SK-N-SH (cell line): ENCODE measurements around the gene TEX30. TPM values are rescaled to one million over a fixed set of nuclear protein-coding genes. Genes with fewer than 3 reads are reported as not detected.

Source experiments
- CTCF ChIA-PET: fragments of 300-600, 350-600 bp; formaldehyde crosslinking; extraction: SDS; loops from one replicate; lab custom pipeline; 2021; lab: Yijun Ruan, JAX
- POLR2A ChIA-PET: fragments of 350-600 bp; sonication (Branson Sonifier 250); formaldehyde crosslinking; extraction: SDS; loops from one replicate; lab custom pipeline; 2020; ENCODE audit warnings: antibody characterized with exemption, inconsistent platforms; lab: Yijun Ruan, JAX
- DNase-seq: peaks from one replicate; pipeline ENCODE4 v3.0.0; 2012
- H2AFZ ChIP-seq: fragments of 200-600 bp; sonication (generic); 2 replicates; pipeline ENCODE4 v1.8.1; 2016; ENCODE audit warnings: antibody characterized with exemption, mild to moderate bottlenecking, low read depth
- H3F3A ChIP-seq: fragments of 200-600 bp; sonication (generic); replicated peaks from 2 replicates; pipeline ENCODE3; 2016; ENCODE audit warnings: antibody characterized with exemption, mild to moderate bottlenecking; ENCODE audit not compliant: insufficient read depth
- H3K27ac ChIP-seq, 2 experiments: fragments of 200-500 bp in 1 of 2; fragments of 200-600 bp in 1 of 2; sonication (Bioruptor generic) in 1 of 2; sonication (generic), shearing (Covaris generic) in 1 of 2; 2 replicates each; pipeline versions ENCODE4 v1.5.1 to v1.6.1; 2014 to 2016; ENCODE audit warnings: low read depth in 2 of 2, inconsistent platforms in 1 of 2, low read length in 1 of 2, mild to moderate bottlenecking in 1 of 2, mixed read lengths in 1 of 2
- H3K27me3 ChIP-seq: fragments of 200-600 bp; sonication (generic), shearing (Covaris generic); 2 replicates; pipeline ENCODE4 v1.6.1; 2016; ENCODE audit warnings: mixed run types; ENCODE audit not compliant: insufficient read depth
- H3K36me3 ChIP-seq, 2 experiments: fragments of 200-500 bp in 1 of 2; fragments of 200-600 bp in 1 of 2; sonication (Bioruptor generic) in 1 of 2; sonication (generic) in 1 of 2; replicated peaks in 1 of 2; 2 replicates each; pipeline versions ENCODE3 to v1.5.1; 2014 to 2016; ENCODE audit warnings: low read length in 1 of 2, mild to moderate bottlenecking in 1 of 2; ENCODE audit not compliant: insufficient read depth in 2 of 2, control insufficient read depth in 1 of 2
- H3K4me1 ChIP-seq, 2 experiments: fragments of 200-500 bp in 1 of 2; fragments of 200-600 bp in 1 of 2; sonication (Bioruptor generic) in 1 of 2; sonication (generic), shearing (Covaris generic) in 1 of 2; 2 replicates each; pipeline versions ENCODE4 v1.5.1 to v1.6.1; 2014 to 2016; ENCODE audit warnings: low read depth in 1 of 2, low read length in 1 of 2, mixed run types in 1 of 2; ENCODE audit not compliant: insufficient read depth in 2 of 2, control insufficient read depth in 1 of 2
- H3K4me2 ChIP-seq: fragments of 200-600 bp; sonication (generic), shearing (Covaris generic); 2 replicates; pipeline ENCODE4 v1.6.1; 2017; ENCODE audit warnings: mixed run types
- H3K4me3 ChIP-seq, 2 experiments: fragments of 200-500 bp in 1 of 2; fragments of 200-600 bp in 1 of 2; sonication (Bioruptor generic) in 1 of 2; sonication (generic), shearing (Covaris generic) in 1 of 2; 2 replicates each; pipeline versions ENCODE4 v1.5.1 to v1.8.1; 2014 to 2016; ENCODE audit warnings: low read depth in 2 of 2, inconsistent platforms in 1 of 2, low read length in 1 of 2, mild to moderate bottlenecking in 1 of 2, mixed read lengths in 1 of 2, moderate library complexity in 1 of 2
- H3K79me2 ChIP-seq: fragments of 200-600 bp; sonication (generic); 2 replicates; pipeline ENCODE4 v1.8.1; 2017; ENCODE audit warnings: mild to moderate bottlenecking; ENCODE audit not compliant: insufficient read depth
- H3K9ac ChIP-seq: fragments of 200-600 bp; sonication (generic); 2 replicates; pipeline ENCODE4 v1.6.1; 2017; ENCODE audit warnings: mixed run types
- H3K9me2 ChIP-seq: fragments of 200-600 bp; sonication (generic); 2 replicates; pipeline ENCODE4 v1.6.1; 2017; ENCODE audit warnings: mixed run types
- H3K9me3 ChIP-seq: fragments of 200-600 bp; sonication (generic); 2 replicates; pipeline ENCODE4 v1.6.1; 2017; ENCODE audit warnings: mixed run types, mild to moderate bottlenecking, moderate library complexity
- H4K20me1 ChIP-seq: fragments of 200-600 bp; sonication (generic); 2 replicates; pipeline ENCODE4 v1.6.1; 2017; ENCODE audit warnings: mild to moderate bottlenecking, mixed run types; ENCODE audit not compliant: insufficient read depth
- CHD2 ChIP-seq: fragments of 150-350 bp; IDR thresholded peaks from 2 replicates; pipeline ENCODE4 v1.6.1; 2018; ENCODE audit warnings: low read length; ENCODE audit not compliant: partially characterized antibody
- ELF1 ChIP-seq: IDR thresholded peaks from 2 replicates; pipeline ENCODE4 v1.4.0; 2012
- FOSL2 ChIP-seq: IDR thresholded peaks from 2 replicates; pipeline ENCODE4 v1.4.0; 2012; ENCODE audit warnings: low read depth, mild to moderate bottlenecking, moderate library complexity, borderline replicate concordance
- FOXJ3 ChIP-seq: sonication (generic); formaldehyde crosslinking; IDR thresholded peaks from 2 replicates; pipeline ENCODE4 v1.5.1; 2020; ENCODE audit warnings: mild to moderate bottlenecking, missing genetic modification reagents
- FOXM1 ChIP-seq: IDR thresholded peaks from 2 replicates; pipeline ENCODE4 v1.4.0; 2012; ENCODE audit warnings: low read depth, mild to moderate bottlenecking
- GATA2 ChIP-seq: sonication (generic); formaldehyde crosslinking; IDR thresholded peaks from 2 replicates; pipeline ENCODE4 v1.5.0; 2020; ENCODE audit warnings: mild to moderate bottlenecking, missing genetic modification reagents
- JUND ChIP-seq: IDR thresholded peaks from 2 replicates; pipeline ENCODE4 v1.4.0; 2012
- MEF2A ChIP-seq: IDR thresholded peaks from 2 replicates; pipeline ENCODE4 v1.4.0; 2012; ENCODE audit warnings: low read depth, borderline replicate concordance
- NFIC ChIP-seq: IDR thresholded peaks from 2 replicates; pipeline ENCODE4 v1.4.0; 2012; ENCODE audit warnings: borderline replicate concordance
- NRF1 ChIP-seq: IDR thresholded peaks from 2 replicates; pipeline ENCODE4 v1.6.1; 2012; ENCODE audit warnings: low read depth, mild to moderate bottlenecking, low read length
- PBX3 ChIP-seq: IDR thresholded peaks from 2 replicates; pipeline ENCODE4; 2012
- POLR2AphosphoS5 ChIP-seq: IDR thresholded peaks from 2 replicates; pipeline ENCODE4 v1.6.1; 2012; ENCODE audit warnings: low read depth, low read length
- RCOR1 ChIP-seq: fragments of 150-350 bp; IDR thresholded peaks from 2 replicates; pipeline ENCODE4 v1.6.1; 2017; ENCODE audit warnings: antibody characterized with exemption, low read length
- RFX5 ChIP-seq: IDR thresholded peaks from 2 replicates; pipeline ENCODE4 v1.6.1; 2012; ENCODE audit warnings: mild to moderate bottlenecking, improper control_type of control experiment, low read length
- SMC3 ChIP-seq: IDR thresholded peaks from 2 replicates; pipeline ENCODE4 v1.6.1; 2012; ENCODE audit warnings: low read depth, low read length, improper control_type of control experiment
- TCF12 ChIP-seq: IDR thresholded peaks from 2 replicates; pipeline ENCODE4 v1.4.0; 2012
- TEAD4 ChIP-seq: IDR thresholded peaks from 2 replicates; pipeline ENCODE4 v1.4.0; 2012; ENCODE audit warnings: mild to moderate bottlenecking, borderline replicate concordance; ENCODE audit not compliant: insufficient read depth
- USF1 ChIP-seq: IDR thresholded peaks from 2 replicates; pipeline ENCODE4 v1.4.0; 2012; ENCODE audit warnings: low read depth, borderline replicate concordance
- YY1 ChIP-seq: IDR thresholded peaks from 2 replicates; pipeline ENCODE4 v1.4.0; 2012; ENCODE audit warnings: low read depth, mild to moderate bottlenecking
- WGBS: methylation state at CpG from one replicate; pipeline ENCODE4 v1.1.6; 2017; ENCODE audit warnings: low lambda C conversion rate; 5-methylcytosine and 5-hydroxymethylcytosine counted together
- polyA plus RNA-seq, 3 experiments: library from polyadenylated mRNA; depleted of rRNA; stranded (reverse); fragments of >200 nt; gene quantifications; 2 replicates each; pipeline ENCODE4 v1.2.3, GENCODE V29; 2012

TEX30 gene
- polyA plus RNA-seq, 1 of the 3 experiments (the other 2 are of a cell fraction): 7.2 TPM

DNA sequence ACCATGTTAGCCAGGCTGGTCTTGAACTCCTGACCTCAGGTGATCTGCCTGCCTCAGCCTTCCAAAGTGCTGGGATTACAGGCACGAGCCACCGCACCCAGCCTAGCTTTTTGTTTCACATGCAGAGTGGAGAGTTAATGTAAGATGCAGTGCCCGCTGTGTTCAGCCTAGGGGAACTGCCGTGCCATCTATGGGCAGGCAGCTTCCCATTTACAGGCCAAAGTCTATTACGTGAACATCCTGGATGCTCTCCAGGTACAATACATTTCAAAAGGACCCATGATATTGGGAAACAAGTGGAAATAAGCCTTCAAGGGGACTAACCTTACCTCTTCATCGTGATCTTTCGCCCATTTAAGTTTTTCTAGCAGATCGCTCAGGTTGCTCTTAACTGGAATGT lies 15.1 kb upstream of the TEX30 start:
- no peak for DNase-seq
- TF ChIP-seq JUND: no peak
- TF ChIP-seq PBX3: no peak
- no peak for TF ChIP-seq RFX5
- no peak for TF ChIP-seq NRF1
- no peak for TF ChIP-seq CHD2
- no peak for TF ChIP-seq SMC3
- TF ChIP-seq USF1: no peak
- no peak for TF ChIP-seq FOXM1
- no peak for TF ChIP-seq TEAD4
- TF ChIP-seq YY1: no peak
- no peak for TF ChIP-seq FOXJ3
- TF ChIP-seq RCOR1: no peak
- H2AFZ ChIP-seq: no peak overlapping the region
- CTCF ChIA-PET: no interaction called here
- H3K79me2 ChIP-seq: no peaks in the 10 kb centered on the region
- no peak overlapping the region for H3K4me3 ChIP-seq
- H3K9me2 ChIP-seq: no peaks in the 10 kb centered on the region
- H4K20me1 ChIP-seq: no peaks in the 10 kb centered on the region
- no peak overlapping the region for H3K4me2 ChIP-seq
- no peaks in the 10 kb centered on the region for H3K9me3 ChIP-seq
- H3K4me1 ChIP-seq: no peaks in the 10 kb centered on the region
- no peak overlapping the region for H3K27ac ChIP-seq
- WGBS: 100% methylated on average over 6 of the region's 8 CpGs
- H3K36me3 ChIP-seq: peaks cover 25 to 66% of the 10 kb centered on the region in 2 experiments
- POLR2A ChIA-PET: no interaction called here
- H3K27me3 ChIP-seq: no peaks in the 10 kb centered on the region
- H3K9ac ChIP-seq: no peak overlapping the region
- no peaks in the 10 kb centered on the region for H3F3A ChIP-seq

- CTCF ChIA-PET: interaction anchor here (1.1 to 2.0 kb wide), 3 partner anchors 16 to 390 kb away, joined by 3 to 11 read pairs (median 4); no protein-coding TSS in a partner anchor
- H4K20me1 ChIP-seq: no peaks in the 10 kb centered on the region
- no peak overlapping the region for H3K4me2 ChIP-seq
- POLR2A ChIA-PET: interaction anchor here (0.6 kb wide), 1 partner anchor 14 kb away, joined by 3 read pairs; no protein-coding TSS in a partner anchor
- no peak overlapping the region for H2AFZ ChIP-seq
- no peaks in the 10 kb centered on the region for H3K9me3 ChIP-seq
- H3K4me3 ChIP-seq: no peak overlapping the region
- H3K36me3 ChIP-seq: peaks cover 14 to 35% of the 10 kb centered on the region in 2 experiments
- 82% methylated on average over 3 of the region's 3 CpGs for WGBS
- no peak overlapping the region for H3K9ac ChIP-seq
- H3K27ac ChIP-seq: no peak overlapping the region
- DNase-seq: no peak
- H3K4me1 ChIP-seq: no peaks in the 10 kb centered on the region
- TF ChIP-seq USF1: no peak
- TF ChIP-seq NRF1: no peak
- TF ChIP-seq TCF12: no peak
- TF ChIP-seq ELF1: no peak
- no peak for TF ChIP-seq FOXJ3
- no peak for TF ChIP-seq POLR2AphosphoS5
- no peak for TF ChIP-seq FOXM1
- no peak for TF ChIP-seq FOSL2
- TF ChIP-seq MEF2A: no peak
- TF ChIP-seq GATA2 (CRISPR knock-in tag): no peak
- TF ChIP-seq SMC3: no peak
- TF ChIP-seq NFIC: no peak
- H3F3A ChIP-seq: no peaks in the 10 kb centered on the region
- no peaks in the 10 kb centered on the region for H3K79me2 ChIP-seq
- no peaks in the 10 kb centered on the region for H3K9me2 ChIP-seq
- H3K27me3 ChIP-seq: no peaks in the 10 kb centered on the region
Observed at GRCh38 chr13:102784483-102784882, 10.9 kb upstream of the TEX30 start.
